ENCODE measurements around the gene TXNDC9. TPM values are rescaled to one million over a fixed set of nuclear protein-coding genes. Genes with fewer than 3 reads are reported as not detected.
"Not testable (repeated sequence)": the region's sequence is repeated elsewhere in the genome, so short reads cannot be mapped to it uniquely, and the experiment has no call there.

Gene TXNDC9
- total and polyA plus RNA-seq, 9 donors: 12.0 to 29.2 (median 19.9) TPM

DNA sequence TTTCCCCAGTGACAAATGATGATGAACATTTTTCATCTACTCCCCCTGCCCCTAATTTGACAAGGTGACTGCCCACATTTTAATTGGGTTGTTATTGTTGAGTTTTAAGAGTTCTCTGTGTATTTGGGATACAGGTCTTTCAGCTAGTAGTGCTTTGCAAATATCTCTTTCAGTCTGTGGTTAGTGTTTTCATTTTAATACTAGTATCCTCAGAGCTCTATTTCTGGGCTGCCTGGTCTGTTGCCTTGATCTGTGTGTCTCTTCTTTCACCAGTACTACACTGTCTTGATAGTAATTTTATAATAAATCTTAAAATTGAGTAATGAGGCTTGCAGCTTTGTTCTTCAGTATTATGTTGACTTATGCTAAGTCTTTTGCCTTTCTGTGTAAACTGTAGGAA lies 20.7 kb upstream of the TXNDC9 start:
- TF ChIP-seq EP300 (IDR thresholded peaks at IDR 0.05) (no peak), POLR2A (IDR thresholded peaks at IDR 0.05) (no peak)
- TF ChIP-seq, protein P1, sequence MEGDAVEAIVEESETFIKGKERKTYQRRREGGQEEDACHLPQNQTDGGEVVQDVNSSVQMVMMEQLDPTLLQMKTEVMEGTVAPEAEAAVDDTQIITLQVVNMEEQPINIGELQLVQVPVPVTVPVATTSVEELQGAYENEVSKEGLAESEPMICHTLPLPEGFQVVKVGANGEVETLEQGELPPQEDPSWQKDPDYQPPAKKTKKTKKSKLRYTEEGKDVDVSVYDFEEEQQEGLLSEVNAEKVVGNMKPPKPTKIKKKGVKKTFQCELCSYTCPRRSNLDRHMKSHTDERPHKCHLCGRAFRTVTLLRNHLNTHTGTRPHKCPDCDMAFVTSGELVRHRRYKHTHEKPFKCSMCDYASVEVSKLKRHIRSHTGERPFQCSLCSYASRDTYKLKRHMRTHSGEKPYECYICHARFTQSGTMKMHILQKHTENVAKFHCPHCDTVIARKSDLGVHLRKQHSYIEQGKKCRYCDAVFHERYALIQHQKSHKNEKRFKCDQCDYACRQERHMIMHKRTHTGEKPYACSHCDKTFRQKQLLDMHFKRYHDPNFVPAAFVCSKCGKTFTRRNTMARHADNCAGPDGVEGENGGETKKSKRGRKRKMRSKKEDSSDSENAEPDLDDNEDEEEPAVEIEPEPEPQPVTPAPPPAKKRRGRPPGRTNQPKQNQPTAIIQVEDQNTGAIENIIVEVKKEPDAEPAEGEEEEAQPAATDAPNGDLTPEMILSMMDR (IDR thresholded peaks at IDR 0.05): no peak
- Histone ChIP-seq H3K9me3 (no peaks in the 10 kb centered on the region), H3K4me3 (no peak overlapping the region), H3K27ac (no peak overlapping the region), H3K27me3 (no peaks in the 10 kb centered on the region), H3K4me1 (ENCODE audit: insufficient read depth) (no peaks in the 10 kb centered on the region), H3K36me3 (no peaks in the 10 kb centered on the region)
- intact Hi-C loops (cut with DNase I): no loop called here
- DNase-seq: no peak

DNA sequence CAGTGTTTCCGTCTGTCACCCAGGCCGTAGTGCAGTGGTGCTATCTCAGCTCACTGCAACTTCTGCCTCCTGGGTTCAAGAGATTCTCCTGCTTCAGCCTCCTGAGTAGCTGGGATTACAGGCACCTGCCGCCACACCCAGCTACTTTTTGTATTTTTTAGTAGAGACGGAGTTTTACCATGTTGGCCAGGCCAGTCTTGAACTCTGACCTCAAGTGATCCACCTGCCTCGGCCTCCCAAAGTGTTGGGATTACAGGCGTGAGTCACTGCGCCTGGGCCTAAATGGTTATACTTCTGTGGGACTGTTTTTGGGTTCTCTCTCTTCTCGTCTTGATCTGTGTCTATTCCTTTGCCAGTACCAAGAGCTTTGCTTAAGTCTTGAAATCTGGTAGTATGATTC lies 18.7 kb upstream of the TXNDC9 start:
- H3K9me3 ChIP-seq; H3K27me3 ChIP-seq; intact Hi-C loops (cut with DNase I); H3K4me1 ChIP-seq (ENCODE audit: insufficient read depth); H3K27ac ChIP-seq; H3K36me3 ChIP-seq; DNase-seq; H3K4me3 ChIP-seq: not testable (repeated sequence)
- WGBS, 3 donors: 93 to 96% (median 96%) methylated on average over 8 of the region's 8 CpGs

DNA sequence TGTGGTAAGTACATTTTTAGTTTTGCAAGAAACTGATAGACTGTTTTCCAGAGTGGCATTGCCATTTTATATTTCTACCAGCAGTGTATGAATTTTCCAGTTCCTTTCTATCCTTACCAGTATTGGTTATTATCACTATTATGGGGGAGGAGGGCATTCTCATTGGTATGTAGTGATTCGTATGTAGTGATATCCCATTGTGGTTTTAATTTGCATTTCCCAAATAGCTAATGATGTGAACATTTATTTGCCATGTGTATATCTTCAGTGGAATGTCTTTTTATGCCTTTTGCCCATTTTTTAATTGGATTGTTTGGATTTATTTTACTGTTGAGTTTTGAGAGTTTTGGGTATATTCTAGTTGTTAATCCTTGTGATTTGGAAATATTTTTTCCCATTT lies 17.9 kb upstream of the TXNDC9 start:
- no peaks in the 10 kb centered on the region for H3K27me3 ChIP-seq
- H3K27ac ChIP-seq: no peak overlapping the region
- H3K4me1 ChIP-seq (ENCODE audit: insufficient read depth): no peaks in the 10 kb centered on the region
- no peaks in the 10 kb centered on the region for H3K36me3 ChIP-seq
- no peaks in the 10 kb centered on the region for H3K9me3 ChIP-seq
- TF ChIP-seq EP300 (IDR thresholded peaks at IDR 0.05) (no peak), POLR2A (IDR thresholded peaks at IDR 0.05) (no peak)
- TF ChIP-seq, protein P1 (IDR thresholded peaks at IDR 0.05): no peak
- DNase-seq: no peak
- intact Hi-C loops (cut with DNase I): no loop called here
- 53 to 73% (median 64%) methylated on average over 1 of the region's 1 CpG for WGBS, 3 donors
- H3K4me3 ChIP-seq: no peak overlapping the region

DNA sequence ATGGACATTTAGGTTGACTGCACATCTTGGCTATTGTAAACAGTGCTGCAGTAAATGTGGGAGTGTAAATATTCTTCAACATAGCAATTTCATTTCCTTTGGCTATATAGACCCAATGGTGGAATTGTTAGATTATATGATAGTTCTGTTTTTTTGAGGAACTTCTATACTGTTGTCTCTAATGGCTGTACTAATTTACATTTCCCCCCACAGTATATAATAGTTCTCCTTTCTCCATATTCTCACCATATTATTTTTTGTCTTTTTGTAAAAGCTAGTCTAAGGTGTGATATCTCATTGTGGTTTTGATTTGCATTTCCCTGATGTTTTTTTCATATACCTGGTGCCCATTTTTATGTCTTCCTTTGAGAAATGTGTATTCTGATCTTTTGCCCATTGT lies 14.1 kb upstream of the TXNDC9 start:
- no peak for DNase-seq
- intact Hi-C loops (cut with DNase I): no loop called here
- Histone ChIP-seq H3K4me1 (ENCODE audit: insufficient read depth) (no peaks in the 10 kb centered on the region), H3K4me3 (no peak overlapping the region), H3K36me3 (no peaks in the 10 kb centered on the region), H3K27ac (no peak overlapping the region), H3K9me3 (no peaks in the 10 kb centered on the region), H3K27me3 (no peaks in the 10 kb centered on the region)
- TF ChIP-seq EP300 (IDR thresholded peaks at IDR 0.05) (no peak), POLR2A (IDR thresholded peaks at IDR 0.05) (no peak)
- TF ChIP-seq, protein P1 (IDR thresholded peaks at IDR 0.05): no peak

DNA sequence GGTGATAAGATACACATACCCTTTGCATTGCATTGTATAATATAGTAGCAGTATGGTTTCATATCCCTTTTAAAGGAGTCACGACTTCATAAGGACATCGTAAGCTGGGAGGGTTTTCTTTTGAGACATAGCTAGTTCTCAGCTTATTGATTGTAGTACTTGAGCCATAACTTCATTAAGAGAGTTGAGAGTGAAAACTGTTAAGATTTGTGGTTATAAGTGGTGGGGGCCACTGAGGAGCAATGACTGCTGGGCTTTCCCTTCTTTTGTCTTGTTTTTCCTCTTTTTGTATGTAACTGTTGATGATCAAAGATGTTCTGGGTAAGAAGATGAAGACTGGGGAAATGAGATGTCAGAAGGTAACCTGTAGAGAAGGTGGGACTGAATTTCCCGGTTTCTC lies 12.0 kb upstream of the TXNDC9 start:
- no peaks in the 10 kb centered on the region for H3K9me3 ChIP-seq
- no peak for DNase-seq
- no peak overlapping the region for H3K27ac ChIP-seq
- WGBS, 3 donors: 93 to 95% (median 94%) methylated on average over 3 of the region's 3 CpGs
- H3K4me1 ChIP-seq (ENCODE audit: insufficient read depth): peaks cover 2% of the 10 kb centered on the region
- TF ChIP-seq EP300 (IDR thresholded peaks at IDR 0.05): no peak
- TF ChIP-seq, protein P1 (IDR thresholded peaks at IDR 0.05): no peak
- TF ChIP-seq POLR2A (IDR thresholded peaks at IDR 0.05): no peak
- H3K36me3 ChIP-seq: no peaks in the 10 kb centered on the region
- no peaks in the 10 kb centered on the region for H3K27me3 ChIP-seq
- intact Hi-C loops (cut with DNase I): no loop called here
- H3K4me3 ChIP-seq: no peak overlapping the region
